Neural progenitor cell (in vitro differentiated cells): Measurements from ENCODE around the gene NEIL1.

Experiments used
- EZH2 ChIP-seq: fragments of 200-600 bp; sonication (generic); IDR thresholded peaks from 2 replicates; pipeline ENCODE4 v1.6.1; 2017; ENCODE audit warnings: antibody characterized with exemption, mild to moderate bottlenecking, moderate library complexity
- TF ChIP-seq, protein P1 (sequence below): fragments of 200-600 bp; sonication (generic); IDR thresholded peaks from 2 replicates; pipeline ENCODE4 v1.5.1; 2017; ENCODE audit warnings: antibody characterized with exemption, mild to moderate bottlenecking

- TF ChIP-seq, protein P1, sequence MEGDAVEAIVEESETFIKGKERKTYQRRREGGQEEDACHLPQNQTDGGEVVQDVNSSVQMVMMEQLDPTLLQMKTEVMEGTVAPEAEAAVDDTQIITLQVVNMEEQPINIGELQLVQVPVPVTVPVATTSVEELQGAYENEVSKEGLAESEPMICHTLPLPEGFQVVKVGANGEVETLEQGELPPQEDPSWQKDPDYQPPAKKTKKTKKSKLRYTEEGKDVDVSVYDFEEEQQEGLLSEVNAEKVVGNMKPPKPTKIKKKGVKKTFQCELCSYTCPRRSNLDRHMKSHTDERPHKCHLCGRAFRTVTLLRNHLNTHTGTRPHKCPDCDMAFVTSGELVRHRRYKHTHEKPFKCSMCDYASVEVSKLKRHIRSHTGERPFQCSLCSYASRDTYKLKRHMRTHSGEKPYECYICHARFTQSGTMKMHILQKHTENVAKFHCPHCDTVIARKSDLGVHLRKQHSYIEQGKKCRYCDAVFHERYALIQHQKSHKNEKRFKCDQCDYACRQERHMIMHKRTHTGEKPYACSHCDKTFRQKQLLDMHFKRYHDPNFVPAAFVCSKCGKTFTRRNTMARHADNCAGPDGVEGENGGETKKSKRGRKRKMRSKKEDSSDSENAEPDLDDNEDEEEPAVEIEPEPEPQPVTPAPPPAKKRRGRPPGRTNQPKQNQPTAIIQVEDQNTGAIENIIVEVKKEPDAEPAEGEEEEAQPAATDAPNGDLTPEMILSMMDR = no peak
- no peak for TF ChIP-seq EZH2
Measured at GRCh38 chr15:75369897-75370581, 23.2 kb downstream of the NEIL1 start.
